CD14-positive monocyte (primary cell): ENCODE measurements around the gene STK32C. TPM values are rescaled to one million over a fixed set of nuclear protein-coding genes. Genes with fewer than 3 reads are reported as not detected.

Experiments used
- DNase-seq, 3 donors: peaks; one replicate each; pipeline ENCODE4 v3.0.0-alpha.2; 2011 to 2022
- H2AFZ ChIP-seq: 2 replicates; pipeline ENCODE4 v1.6.0; 2012; ENCODE audit warnings: mild to moderate bottlenecking, low read depth, low read length, inconsistent platforms; ENCODE audit not compliant: insufficient read depth, poor library complexity, severe bottlenecking
- H3K27ac ChIP-seq, 2 donors: 1 replicate in 1 of 2; 2 replicates in 1 of 2; pipeline ENCODE4 v1.5.1; 2012 to 2013; ENCODE audit warnings: low read length in 2 of 2, control low read depth in 1 of 2, inconsistent platforms in 1 of 2, low read depth in 1 of 2, mild to moderate bottlenecking in 1 of 2
- H3K27me3 ChIP-seq, 2 donors: one replicate each; pipeline versions ENCODE4 v1.6.0 to v1.6.1; 2011 to 2013; ENCODE audit warnings: low read length in 2 of 2; ENCODE audit not compliant: control insufficient read depth in 2 of 2, insufficient read depth in 2 of 2
- H3K36me3 ChIP-seq, 2 donors: replicated peaks in 1 of 2; 1 replicate in 1 of 2; 2 replicates in 1 of 2; pipeline versions ENCODE4 v1.5.1 to v1.6.1; 2012 to 2013; ENCODE audit warnings: low read length in 2 of 2, control low read depth in 1 of 2, inconsistent platforms in 1 of 2, mild to moderate bottlenecking in 1 of 2; ENCODE audit not compliant: insufficient read depth in 2 of 2, control insufficient read depth in 1 of 2
- H3K4me1 ChIP-seq, 2 donors: 1 replicate in 1 of 2; 2 replicates in 1 of 2; pipeline versions ENCODE4 v1.5.1 to v1.6.1; 2012 to 2013; ENCODE audit warnings: low read length in 2 of 2, control low read depth in 1 of 2, inconsistent platforms in 1 of 2, mild to moderate bottlenecking in 1 of 2, moderate library complexity in 1 of 2; ENCODE audit not compliant: insufficient read depth in 2 of 2, control insufficient read depth in 1 of 2
- H3K4me2 ChIP-seq: replicated peaks from 2 replicates; pipeline ENCODE3; 2012; ENCODE audit warnings: low read length, moderate library complexity, mild to moderate bottlenecking; ENCODE audit not compliant: poor library complexity, severe bottlenecking; ENCODE audit errors: extremely low read depth
- H3K4me3 ChIP-seq, 3 experiments: fragments of 200-600 bp in 1 of 3; sonication (generic) in 1 of 3; replicated peaks in 1 of 3; 1 replicate in 2 of 3; 2 replicates in 1 of 3; pipeline ENCODE4 v1.5.1; 2011 to 2013; ENCODE audit warnings: low read length in 3 of 3, mild to moderate bottlenecking in 3 of 3, control low read depth in 2 of 3, low read depth in 2 of 3, inconsistent platforms in 1 of 3, moderate library complexity in 1 of 3
- H3K79me2 ChIP-seq: 2 replicates; pipeline ENCODE4 v1.6.0; 2012; ENCODE audit warnings: mild to moderate bottlenecking, control low read depth, inconsistent platforms, low read length, moderate library complexity; ENCODE audit not compliant: insufficient read depth
- H3K9ac ChIP-seq: 2 replicates; pipeline ENCODE4 v1.6.0; 2017; ENCODE audit warnings: low read length, mild to moderate bottlenecking; ENCODE audit not compliant: insufficient read depth, poor library complexity, severe bottlenecking
- H3K9me3 ChIP-seq, 2 donors: replicated peaks in 1 of 2; 1 replicate in 1 of 2; 2 replicates in 1 of 2; pipeline versions ENCODE4 v1.5.1 to v1.6.1; 2012 to 2013; ENCODE audit warnings: low read length in 2 of 2, control low read depth in 1 of 2; ENCODE audit not compliant: control insufficient read depth in 1 of 2, insufficient read depth in 1 of 2
- H4K20me1 ChIP-seq: 2 replicates; pipeline ENCODE4 v1.6.0; 2012; ENCODE audit warnings: mild to moderate bottlenecking, low read length, control low read depth, moderate library complexity; ENCODE audit not compliant: insufficient read depth
- H3K27ac Mint-ChIP-seq, 7 donors: one replicate each; pipeline ENCODE4 v1.8.0; 2020; ENCODE audit warnings: mild to moderate bottlenecking in 7 of 7, mixed read lengths in 7 of 7, moderate library complexity in 6 of 7, inconsistent platforms in 2 of 7
- H3K27me3 Mint-ChIP-seq, 3 donors: one replicate each; pipeline ENCODE4 v1.8.0; 2021 to 2022; ENCODE audit warnings: low read depth in 3 of 3, mild to moderate bottlenecking in 3 of 3, mixed read lengths in 3 of 3, moderate library complexity in 3 of 3, inconsistent platforms in 1 of 3
- H3K36me3 Mint-ChIP-seq, 2 donors: one replicate each; pipeline ENCODE4 v1.8.0; 2020; ENCODE audit warnings: mixed read lengths in 2 of 2, inconsistent platforms in 1 of 2, mild to moderate bottlenecking in 1 of 2
- H3K4me1 Mint-ChIP-seq: one replicate; pipeline ENCODE4 v1.8.0; 2020; ENCODE audit warnings: mild to moderate bottlenecking, mixed read lengths
- H3K4me3 Mint-ChIP-seq, 2 donors: one replicate each; pipeline ENCODE4 v1.8.0; 2020; ENCODE audit warnings: mild to moderate bottlenecking in 2 of 2, mixed read lengths in 2 of 2, moderate library complexity in 1 of 2
- H3K9me3 Mint-ChIP-seq, 7 donors: one replicate each; pipeline ENCODE4 v1.8.0; 2020 to 2022; ENCODE audit warnings: mixed read lengths in 7 of 7, mild to moderate bottlenecking in 6 of 7, moderate library complexity in 6 of 7, inconsistent platforms in 2 of 7
- WGBS: methylation state at CpG from one replicate; pipeline ENCODE4 v1.1.5; 2013; ENCODE audit warnings: missing lambda C conversion rate; ENCODE audit not compliant: insufficient coverage; 5-methylcytosine and 5-hydroxymethylcytosine counted together
- intact Hi-C, 2 donors: fragments of 100-400 bp; cut with micrococcal nuclease; formaldehyde crosslinking; loops; one replicate each; pipeline versions ENCODE4 v1.15.0 to v1.15.1; 2023
- polyA plus RNA-seq, 3 donors: library from polyadenylated mRNA; depleted of rRNA in 1 of 3; unstranded in 2 of 3; stranded (reverse) in 1 of 3; fragments of 300-500 nt in 2 of 3; fragments of >200 nt in 1 of 3; fragmentation: Illumina TruSeq in 2 of 3; gene quantifications; 1 replicate in 2 of 3; 2 replicates in 1 of 3; pipeline ENCODE4 v1.2.3, GENCODE V29; 2012 to 2021
- TF ChIP-seq, protein P1 (sequence below): fragments of 200-600 bp; IDR thresholded peaks from one replicate; pipeline ENCODE4 v1.8.0; 2022; ENCODE audit warnings: antibody characterized with exemption, mild to moderate bottlenecking

The STK32C gene
- polyA plus RNA-seq, 3 donors, result 13.6 to 22.8 (median 18.4) TPM

DNA sequence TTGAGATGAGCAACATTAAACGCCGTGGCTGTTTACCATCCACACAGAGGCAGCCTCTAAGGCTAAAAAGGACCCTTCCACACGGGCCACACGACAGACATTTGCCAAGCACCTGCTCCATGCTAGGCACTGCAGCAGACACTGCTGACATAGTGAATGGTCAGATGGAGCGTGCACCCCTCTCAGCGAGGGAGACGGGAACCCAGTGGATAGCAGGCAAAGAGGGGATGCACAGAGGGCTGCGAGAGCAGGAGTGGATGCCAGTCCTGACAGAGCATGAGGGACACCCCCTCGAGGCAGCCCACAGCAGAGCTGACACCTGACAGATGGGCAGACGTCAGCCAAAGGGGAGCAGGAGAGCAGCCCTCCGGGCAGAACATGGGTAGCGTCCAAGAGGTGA, 5.6 kb upstream of the STK32C start:
- WGBS, result 96% methylated on average over 12 of the region's 12 CpGs
- Mint-ChIP-seq H3K9me3 (peaks cover 0 to 6% (median 4%) of the 10 kb centered on the region in 7 donors), H3K4me3 (no peak overlapping the region), H3K27ac (peak overlapping the region in 1 of 7 donors; percentile 1), H3K4me1 (peaks cover 6% of the 10 kb centered on the region), H3K36me3 (peaks cover 0 to 2% of the 10 kb centered on the region in 2 donors), H3K27me3 (peaks cover 8 to 16% (median 15%) of the 10 kb centered on the region in 3 donors)
- Histone ChIP-seq H3K4me1 (peaks cover 8 to 9% of the 10 kb centered on the region in 2 donors), H3K36me3 (no peaks in the 10 kb centered on the region), H3K27me3 (peaks cover 0 to 13% of the 10 kb centered on the region in 2 donors), H3K4me3 (no peak overlapping the region), H3K9me3 (peaks cover 0 to 7% of the 10 kb centered on the region in 2 donors), H2AFZ (no peak overlapping the region), H3K4me2 (no peak overlapping the region), H3K27ac (no peak overlapping the region), H4K20me1 (no peaks in the 10 kb centered on the region), H3K9ac (no peak overlapping the region), H3K79me2 (no peaks in the 10 kb centered on the region)
- intact Hi-C loops, result loop anchor here in 1 of 2 donors (5.0 kb wide), 1 partner anchor 224 kb away; the partner anchor contains the start of gene INPP5A
- no peak for DNase-seq
- TF ChIP-seq, protein P1, sequence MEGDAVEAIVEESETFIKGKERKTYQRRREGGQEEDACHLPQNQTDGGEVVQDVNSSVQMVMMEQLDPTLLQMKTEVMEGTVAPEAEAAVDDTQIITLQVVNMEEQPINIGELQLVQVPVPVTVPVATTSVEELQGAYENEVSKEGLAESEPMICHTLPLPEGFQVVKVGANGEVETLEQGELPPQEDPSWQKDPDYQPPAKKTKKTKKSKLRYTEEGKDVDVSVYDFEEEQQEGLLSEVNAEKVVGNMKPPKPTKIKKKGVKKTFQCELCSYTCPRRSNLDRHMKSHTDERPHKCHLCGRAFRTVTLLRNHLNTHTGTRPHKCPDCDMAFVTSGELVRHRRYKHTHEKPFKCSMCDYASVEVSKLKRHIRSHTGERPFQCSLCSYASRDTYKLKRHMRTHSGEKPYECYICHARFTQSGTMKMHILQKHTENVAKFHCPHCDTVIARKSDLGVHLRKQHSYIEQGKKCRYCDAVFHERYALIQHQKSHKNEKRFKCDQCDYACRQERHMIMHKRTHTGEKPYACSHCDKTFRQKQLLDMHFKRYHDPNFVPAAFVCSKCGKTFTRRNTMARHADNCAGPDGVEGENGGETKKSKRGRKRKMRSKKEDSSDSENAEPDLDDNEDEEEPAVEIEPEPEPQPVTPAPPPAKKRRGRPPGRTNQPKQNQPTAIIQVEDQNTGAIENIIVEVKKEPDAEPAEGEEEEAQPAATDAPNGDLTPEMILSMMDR, result no peak

DNA sequence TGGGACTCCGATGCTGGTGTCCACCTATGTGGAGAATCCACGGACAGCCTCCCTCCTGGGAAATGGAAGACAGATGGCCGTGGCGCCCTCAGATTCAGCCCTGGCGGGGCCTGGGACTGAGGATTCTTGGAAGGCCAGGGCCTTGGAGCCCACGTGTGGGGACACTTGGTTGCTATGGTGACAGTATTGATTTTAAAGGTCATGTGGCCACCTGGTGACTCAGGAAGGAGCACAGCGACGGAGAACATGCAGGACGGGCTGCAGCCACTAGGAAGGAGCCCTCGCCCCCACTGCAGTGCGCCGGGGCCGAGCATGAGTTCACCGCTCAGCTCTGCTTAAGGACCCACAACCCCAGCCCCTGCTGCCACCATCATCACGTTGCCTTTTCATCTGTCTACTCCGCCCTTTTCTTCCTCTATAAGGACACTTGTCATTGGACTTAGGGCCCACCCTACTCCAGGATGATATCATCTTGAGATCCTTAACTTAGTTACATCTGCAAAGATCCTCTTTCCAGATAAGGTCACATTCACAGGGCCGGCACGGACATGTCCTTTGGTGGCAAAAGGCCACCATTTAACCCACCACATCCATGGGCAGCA, 3.7 kb upstream of the STK32C start:
- 93% methylated on average over 17 of the region's 18 CpGs for WGBS

More for the DNA sequence above, 3.7 kb upstream of the STK32C start:
- Histone ChIP-seq H3K9ac (no peak overlapping the region), H3K9me3 (peaks cover 0 to 7% of the 10 kb centered on the region in 2 donors), H3K4me2 (no peak overlapping the region), H3K27ac (no peak overlapping the region), H3K79me2 (peaks cover 6% of the 10 kb centered on the region), H4K20me1 (peaks cover 8% of the 10 kb centered on the region), H3K36me3 (no peaks in the 10 kb centered on the region), H3K4me1 (peaks cover 14 to 20% of the 10 kb centered on the region in 2 donors), H2AFZ (no peak overlapping the region), H3K27me3 (peaks cover 4 to 20% of the 10 kb centered on the region in 2 donors), H3K4me3 (no peak overlapping the region)
- intact Hi-C loops, result loop anchor here in 1 of 2 donors (5.0 kb wide), 1 partner anchor 226 kb away; the partner anchor contains the start of gene INPP5A
- Mint-ChIP-seq H3K36me3 (peaks cover 1 to 2% of the 10 kb centered on the region in 2 donors), H3K27me3 (peaks cover 14 to 23% (median 21%) of the 10 kb centered on the region in 3 donors), H3K27ac (no peak overlapping the region), H3K4me1 (peaks cover 12% of the 10 kb centered on the region), H3K9me3 (peaks cover 0 to 9% (median 5%) of the 10 kb centered on the region in 7 donors), H3K4me3 (no peak overlapping the region)
- TF ChIP-seq, protein P1, result no peak
- no peak for DNase-seq
